Loucy (cell line): ENCODE results near the gene DSG1.

Experiments
- CTCF ChIP-seq: fragments of 200-600 bp; sonication (generic); conservative IDR thresholded peaks from 2 replicates; pipeline ENCODE4 v1.5.1; 2014; ENCODE audit warnings: mild to moderate bottlenecking, antibody characterized with exemption, low read length
- EZH2phosphoT487 ChIP-seq: fragments of 200-600 bp; IDR thresholded peaks from 2 replicates; pipeline ENCODE4 v1.6.1; 2018; ENCODE audit warnings: antibody characterized with exemption, mild to moderate bottlenecking, moderate library complexity, borderline replicate concordance

- TF ChIP-seq CTCF, result no peak
- no peak for TF ChIP-seq EZH2phosphoT487
Measured at GRCh38 chr18:31274931-31275330, 43.0 kb upstream of the DSG1 start.
